GM19023 (cell line): ENCODE data around the gene SMR3A.

Source experiments
- ATAC-seq: cut with Tn5 transposase; IDR thresholded peaks from one replicate; pipeline ENCODE4 v1.9.1; 2021; ENCODE audit warnings: mild to moderate bottlenecking, moderate library complexity; ENCODE audit not compliant: unreplicated experiment

The SMR3A gene

GRCh38 chr4:70360460-70360859 lies at the start of gene SMR3A:
Gene SMR3A, plus strand, starts transcription at chr4:70360760. Its CDS starts 1,356 bp downstream, at chr4:70362116.
- no peak for ATAC-seq

- ATAC-seq, result no peak
These were observed 46.8 kb upstream of the SMR3A start for GRCh38 chr4:70313736-70314135.

- peak; percentile 69 for ATAC-seq
These were observed 44.6 kb upstream of the SMR3A start for GRCh38 chr4:70315928-70316327.

GRCh38 chr4:70326052-70326451 lies 34.5 kb upstream of the SMR3A start:
- ATAC-seq, result no peak

- ATAC-seq, result no peak
These were observed 25.9 kb upstream of the SMR3A start, which contains the start of gene CABS1 for GRCh38 chr4:70334681-70335080. Gene CABS1, plus strand, starts transcription at chr4:70334981. Its CDS starts 59 bp downstream, at chr4:70335040.

- ATAC-seq, result no peak
These were observed 24.5 kb upstream of the SMR3A start for GRCh38 chr4:70336043-70336442.

GRCh38 chr4:70337886-70338420 lies 22.6 kb upstream of the SMR3A start:
- ATAC-seq, result no peak

GRCh38 chr4:70356185-70356584 lies 4.4 kb upstream of the SMR3A start:
- ATAC-seq, result no peak

GRCh38 chr4:70359115-70359661 lies 1.4 kb upstream of the SMR3A start:
- ATAC-seq, result no peak

- no peak for ATAC-seq
These were observed 3.4 kb downstream of the SMR3A start for GRCh38 chr4:70364002-70364401.

- ATAC-seq, result no peak
These were observed 4.9 kb downstream of the SMR3A start for GRCh38 chr4:70365479-70365878.

GRCh38 chr4:70367813-70368212 lies 7.3 kb downstream of the SMR3A start:
- no peak for ATAC-seq

- ATAC-seq, result no peak
These were observed 11.4 kb downstream of the SMR3A start for GRCh38 chr4:70371987-70372386.

GRCh38 chr4:70372760-70373159 lies 12.2 kb downstream of the SMR3A start:
- ATAC-seq, result no peak

GRCh38 chr4:70380578-70380977 lies 20.0 kb downstream of the SMR3A start:
- ATAC-seq, result no peak

GRCh38 chr4:70382691-70383181 lies 22.2 kb downstream of the SMR3A start, which contains the start of gene SMR3B:
Gene SMR3B, plus strand, starts transcription at chr4:70383131. Its CDS starts 1,380 bp downstream, at chr4:70384511.
- no peak for ATAC-seq

GRCh38 chr4:70392057-70392776 lies 31.7 kb downstream of the SMR3A start:
- ATAC-seq, result peak; percentile 63

GRCh38 chr4:70397580-70397979 lies 37.0 kb downstream of the SMR3A start, which contains the start of gene OPRPN:
Gene OPRPN, plus strand, starts transcription at chr4:70397940. Its CDS starts 1,346 bp downstream, at chr4:70399286.
- no peak for ATAC-seq

GRCh38 chr4:70399319-70399718 lies 38.8 kb downstream of the SMR3A start:
- ATAC-seq, result no peak

- ATAC-seq, result no peak
These were observed 42.2 kb downstream of the SMR3A start for GRCh38 chr4:70402762-70403161.

- no peak for ATAC-seq
These were observed 45.2 kb downstream of the SMR3A start for GRCh38 chr4:70405765-70406164.
